Natural killer cell treated with Interleukin-12 subunit alpha and Interleukin-12 subunit beta and Interleukin-15 and Interleukin-18, amount 100 ng/mL, for 72 hours (primary cell): ENCODE data around the gene MYOCOS. TPM values are rescaled to one million over a fixed set of nuclear protein-coding genes. Genes with fewer than 3 reads are reported as not detected.
"Not testable (repeated sequence)": the region's sequence is repeated elsewhere in the genome, so short reads cannot be mapped to it uniquely, and the experiment has no call there.

Experiments used
- ATAC-seq, 2 donors: fragments of 150-1000 bp; cut with Tn5 transposase in 1 of 2; sonication (Bioruptor Pico), chemical (Tn5 transposase) in 1 of 2; 2 replicates each; pipeline ENCODE4 v1.10.0; 2021
- DNase-seq: peaks from one replicate; pipeline ENCODE4 v3.0.0; 2022; ENCODE audit warnings: low spot score
- H3K27ac Mint-ChIP-seq, 2 donors: 1 replicate in 1 of 2; 2 replicates in 1 of 2; pipeline ENCODE4 v1.8.0; 2022; ENCODE audit warnings: mixed read lengths in 2 of 2, mild to moderate bottlenecking in 1 of 2, moderate library complexity in 1 of 2
- H3K27me3 Mint-ChIP-seq, 2 donors: 1 replicate in 1 of 2; 2 replicates in 1 of 2; pipeline ENCODE4 v1.8.0; 2022; ENCODE audit warnings: mixed read lengths in 2 of 2
- H3K36me3 Mint-ChIP-seq: one replicate; pipeline ENCODE4 v1.8.0; 2022; ENCODE audit warnings: mixed read lengths
- H3K4me1 Mint-ChIP-seq, 2 donors: 1 replicate in 1 of 2; 2 replicates in 1 of 2; pipeline ENCODE4 v1.8.0; 2022; ENCODE audit warnings: low read depth in 2 of 2, mixed read lengths in 2 of 2, mild to moderate bottlenecking in 1 of 2
- H3K4me3 Mint-ChIP-seq: one replicate; pipeline ENCODE4 v1.8.0; 2022; ENCODE audit warnings: mixed read lengths
- H3K9me3 Mint-ChIP-seq: 2 replicates; pipeline ENCODE4 v1.8.0; 2022; ENCODE audit warnings: mixed read lengths
- total RNA-seq, 2 donors: library from RNA; stranded (reverse); gene quantifications; one replicate each; pipeline ENCODE4 v1.2.3, GENCODE V29; 2022

Gene MYOCOS
- total RNA-seq = under 1 TPM in 1 of 2 donors, not detected in 1; 0.17 TPM

GRCh38 chr1:171622152-171622462, at the start of gene MYOCOS:
Gene MYOCOS (plus strand): TSS chr1:171622243. CDS start chr1:171623884, 1,641 bp downstream.
- Mint-ChIP-seq H3K27me3 (peaks cover 5 to 8% of the 10 kb centered on the region in 2 donors), H3K4me1 (no peaks in the 10 kb centered on the region), H3K9me3 (no peaks in the 10 kb centered on the region), H3K36me3 (no peaks in the 10 kb centered on the region), H3K4me3 (no peak within 1 kb of the TSS), H3K27ac (no peak within 1 kb of the TSS)
- ATAC-seq (no peak), DNase-seq (no peak)

- H3K36me3 Mint-ChIP-seq = peaks cover 30% of the 10 kb centered on the region
- no peak overlapping the region for H3K4me3 Mint-ChIP-seq
- no peaks in the 10 kb centered on the region for H3K9me3 Mint-ChIP-seq
- ATAC-seq (no peak), DNase-seq (no peak)
- H3K27me3 Mint-ChIP-seq = no peaks in the 10 kb centered on the region
- H3K27ac Mint-ChIP-seq = no peak overlapping the region
- H3K4me1 Mint-ChIP-seq = peaks cover under 1 to 10% of the 10 kb centered on the region in 2 donors
Observed at GRCh38 chr1:171576144-171576543, 45.9 kb upstream of the MYOCOS start.

GRCh38 chr1:171581226-171581625, 40.8 kb upstream of the MYOCOS start:
- Mint-ChIP-seq H3K27me3 (no peaks in the 10 kb centered on the region), H3K4me1 (peaks cover 10 to 14% of the 10 kb centered on the region in 2 donors), H3K36me3 (peaks cover 35% of the 10 kb centered on the region), H3K4me3 (no peak overlapping the region), H3K27ac (peak overlapping the region; percentile 9 to 38), H3K9me3 (no peaks in the 10 kb centered on the region)
- no peak for DNase-seq
- ATAC-seq = no peak

- Mint-ChIP-seq H3K4me1 (peaks cover 10 to 14% of the 10 kb centered on the region in 2 donors), H3K27ac (peak overlapping the region; percentile 9 to 38), H3K27me3 (no peaks in the 10 kb centered on the region), H3K4me3 (no peak overlapping the region), H3K36me3 (peaks cover 35% of the 10 kb centered on the region), H3K9me3 (no peaks in the 10 kb centered on the region)
- no peak for ATAC-seq
- no peak for DNase-seq
Observed at GRCh38 chr1:171581766-171582165, 40.3 kb upstream of the MYOCOS start.

GRCh38 chr1:171582589-171582988, 39.5 kb upstream of the MYOCOS start:
- no peaks in the 10 kb centered on the region for H3K9me3 Mint-ChIP-seq
- DNase-seq (no peak), ATAC-seq (no peak)
- H3K27ac Mint-ChIP-seq = no peak overlapping the region
- no peak overlapping the region for H3K4me3 Mint-ChIP-seq
- peaks cover 33% of the 10 kb centered on the region for H3K36me3 Mint-ChIP-seq
- peaks cover 10 to 14% of the 10 kb centered on the region in 2 donors for H3K4me1 Mint-ChIP-seq
- H3K27me3 Mint-ChIP-seq = no peaks in the 10 kb centered on the region

- H3K27me3 Mint-ChIP-seq = no peaks in the 10 kb centered on the region
- H3K4me1 Mint-ChIP-seq = peaks cover 10 to 16% of the 10 kb centered on the region in 2 donors
- no peak overlapping the region for H3K4me3 Mint-ChIP-seq
- no peaks in the 10 kb centered on the region for H3K9me3 Mint-ChIP-seq
- H3K36me3 Mint-ChIP-seq = peaks cover 39% of the 10 kb centered on the region
- peak overlapping the region; percentile 1 to 27 for H3K27ac Mint-ChIP-seq
- DNase-seq = no peak
- no peak for ATAC-seq
Observed at GRCh38 chr1:171583591-171584201, 38.3 kb upstream of the MYOCOS start.

GRCh38 chr1:171585715-171586114, 36.3 kb upstream of the MYOCOS start:
- Mint-ChIP-seq H3K36me3 (peaks cover 39% of the 10 kb centered on the region), H3K4me1 (peaks cover 17 to 23% of the 10 kb centered on the region in 2 donors), H3K4me3 (no peak overlapping the region), H3K27me3 (no peaks in the 10 kb centered on the region), H3K9me3 (no peaks in the 10 kb centered on the region), H3K27ac (peak overlapping the region in 1 of 2 donors; percentile 41)
- DNase-seq = no peak
- ATAC-seq = no peak

- Mint-ChIP-seq H3K27ac (no peak overlapping the region), H3K36me3 (peaks cover 41% of the 10 kb centered on the region), H3K9me3 (no peaks in the 10 kb centered on the region), H3K4me3 (no peak overlapping the region), H3K4me1 (peaks cover 13 to 14% of the 10 kb centered on the region in 2 donors), H3K27me3 (no peaks in the 10 kb centered on the region)
- no peak for ATAC-seq
- DNase-seq = no peak
Observed at GRCh38 chr1:171588230-171588629, 33.8 kb upstream of the MYOCOS start.

- H3K27me3 Mint-ChIP-seq = no peaks in the 10 kb centered on the region
- peaks cover 33% of the 10 kb centered on the region for H3K36me3 Mint-ChIP-seq
- peak overlapping the region; percentile 46 to 79 for H3K27ac Mint-ChIP-seq
- H3K4me1 Mint-ChIP-seq = peaks cover 13 to 14% of the 10 kb centered on the region in 2 donors
- no peak for DNase-seq
- H3K9me3 Mint-ChIP-seq = no peaks in the 10 kb centered on the region
- no peak for ATAC-seq
- H3K4me3 Mint-ChIP-seq = no peak overlapping the region
Observed at GRCh38 chr1:171590022-171590421, 32.0 kb upstream of the MYOCOS start.

- no peaks in the 10 kb centered on the region for H3K9me3 Mint-ChIP-seq
- no peak for DNase-seq
- H3K36me3 Mint-ChIP-seq = peaks cover 9% of the 10 kb centered on the region
- ATAC-seq = no peak
- H3K27ac Mint-ChIP-seq = no peak overlapping the region
- no peak overlapping the region for H3K4me3 Mint-ChIP-seq
- H3K4me1 Mint-ChIP-seq = peaks cover 0 to 6% of the 10 kb centered on the region in 2 donors
- H3K27me3 Mint-ChIP-seq = no peaks in the 10 kb centered on the region
Observed at GRCh38 chr1:171595324-171595723, 26.7 kb upstream of the MYOCOS start.

- Mint-ChIP-seq H3K9me3 (no peaks in the 10 kb centered on the region), H3K27me3 (no peaks in the 10 kb centered on the region), H3K4me3 (no peak overlapping the region), H3K4me1 (peaks cover 0 to 6% of the 10 kb centered on the region in 2 donors), H3K36me3 (peaks cover 9% of the 10 kb centered on the region), H3K27ac (peak overlapping the region in 1 of 2 donors; percentile 20)
- DNase-seq (no peak), ATAC-seq (no peak)
Observed at GRCh38 chr1:171596119-171596518, 25.9 kb upstream of the MYOCOS start.

- H3K36me3 Mint-ChIP-seq = peaks cover 9% of the 10 kb centered on the region
- H3K9me3 Mint-ChIP-seq = no peaks in the 10 kb centered on the region
- H3K27me3 Mint-ChIP-seq = no peaks in the 10 kb centered on the region
- H3K27ac Mint-ChIP-seq = peak overlapping the region in 1 of 2 donors; percentile 20
- ATAC-seq (no peak), DNase-seq (no peak)
- H3K4me1 Mint-ChIP-seq = peaks cover 0 to 6% of the 10 kb centered on the region in 2 donors
- H3K4me3 Mint-ChIP-seq = no peak overlapping the region
Observed at GRCh38 chr1:171596705-171597104, 25.3 kb upstream of the MYOCOS start.

- DNase-seq (no peak), ATAC-seq (no peak)
- no peaks in the 10 kb centered on the region for H3K27me3 Mint-ChIP-seq
- no peaks in the 10 kb centered on the region for H3K9me3 Mint-ChIP-seq
- H3K4me3 Mint-ChIP-seq = no peak overlapping the region
- H3K36me3 Mint-ChIP-seq = peaks cover 7% of the 10 kb centered on the region
- peak overlapping the region; percentile 25 to 55 for H3K27ac Mint-ChIP-seq
- peaks cover 0 to 6% of the 10 kb centered on the region in 2 donors for H3K4me1 Mint-ChIP-seq
Observed at GRCh38 chr1:171597203-171597602, 24.8 kb upstream of the MYOCOS start.

GRCh38 chr1:171600310-171600709, 21.7 kb upstream of the MYOCOS start:
- not testable (repeated sequence) for H3K27ac Mint-ChIP-seq, H3K4me3 Mint-ChIP-seq, H3K4me1 Mint-ChIP-seq, H3K36me3 Mint-ChIP-seq, H3K27me3 Mint-ChIP-seq, ATAC-seq, DNase-seq, H3K9me3 Mint-ChIP-seq

- H3K9me3 Mint-ChIP-seq = no peaks in the 10 kb centered on the region
- no peaks in the 10 kb centered on the region for H3K36me3 Mint-ChIP-seq
- no peak for ATAC-seq
- H3K27me3 Mint-ChIP-seq = no peaks in the 10 kb centered on the region
- peaks cover 0 to 6% of the 10 kb centered on the region in 2 donors for H3K4me1 Mint-ChIP-seq
- DNase-seq = no peak
- no peak overlapping the region for H3K4me3 Mint-ChIP-seq
- no peak overlapping the region for H3K27ac Mint-ChIP-seq
Observed at GRCh38 chr1:171600862-171601261, 21.2 kb upstream of the MYOCOS start.
